ENCODE results near the gene UBASH3A. TPM values are rescaled to one million over a fixed set of nuclear protein-coding genes. Genes with fewer than 3 reads are reported as not detected.

The UBASH3A gene
- total RNA-seq, 3 donors from 2014 or later, result 0.32 to 1.5 (median 0.66) TPM

DNA sequence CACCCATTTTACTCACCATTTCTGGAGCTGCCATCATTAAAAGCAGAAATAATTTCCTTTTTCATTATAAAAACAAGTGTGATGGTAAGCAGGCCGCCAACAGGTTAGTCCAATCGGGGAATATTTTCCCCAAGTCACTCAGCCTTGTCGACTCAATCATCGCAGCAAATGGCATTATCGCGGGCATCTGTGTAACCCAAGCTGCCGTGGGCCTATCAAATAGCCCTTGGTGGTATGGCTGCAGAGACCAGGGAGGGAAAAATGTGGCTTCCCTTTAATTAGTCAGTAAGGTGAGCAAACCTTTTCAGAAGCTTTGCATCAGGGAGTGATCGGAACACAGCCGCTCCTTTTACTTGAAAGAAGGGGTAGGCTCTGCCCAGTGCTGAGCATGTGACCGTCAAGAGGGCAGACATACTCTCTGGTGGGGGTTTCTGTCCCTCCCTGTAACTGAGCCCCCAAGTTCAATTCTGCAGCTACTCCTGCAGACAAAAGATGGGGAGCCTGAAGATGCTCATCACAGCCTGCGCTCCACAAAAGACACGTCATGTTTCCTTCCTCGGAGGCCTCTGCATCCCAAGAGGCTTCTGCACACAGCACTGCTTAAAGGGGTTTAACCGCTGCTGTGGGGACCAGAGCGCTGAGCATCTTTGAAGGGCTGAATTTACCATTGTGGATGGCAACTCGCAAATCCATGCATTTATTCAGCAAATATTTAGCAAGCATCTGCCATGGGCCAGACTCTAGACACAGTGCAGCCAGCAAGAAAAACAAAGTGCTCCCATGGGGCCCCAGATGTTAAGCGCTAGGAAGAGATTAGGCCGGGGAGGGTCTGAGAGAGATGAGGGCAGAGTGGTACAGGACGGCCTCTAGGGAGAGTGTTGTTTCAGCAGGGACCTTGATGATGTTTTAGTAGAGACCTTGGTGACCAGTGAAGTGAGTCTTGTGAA, 6.6 kb upstream of the UBASH3A start:
- TF ChIP-seq POLR2A (IDR thresholded peaks at IDR 0.05) (no peak), POLR2AphosphoS5 (IDR thresholded peaks at IDR 0.05) (no peak)
- TF ChIP-seq, protein P1, sequence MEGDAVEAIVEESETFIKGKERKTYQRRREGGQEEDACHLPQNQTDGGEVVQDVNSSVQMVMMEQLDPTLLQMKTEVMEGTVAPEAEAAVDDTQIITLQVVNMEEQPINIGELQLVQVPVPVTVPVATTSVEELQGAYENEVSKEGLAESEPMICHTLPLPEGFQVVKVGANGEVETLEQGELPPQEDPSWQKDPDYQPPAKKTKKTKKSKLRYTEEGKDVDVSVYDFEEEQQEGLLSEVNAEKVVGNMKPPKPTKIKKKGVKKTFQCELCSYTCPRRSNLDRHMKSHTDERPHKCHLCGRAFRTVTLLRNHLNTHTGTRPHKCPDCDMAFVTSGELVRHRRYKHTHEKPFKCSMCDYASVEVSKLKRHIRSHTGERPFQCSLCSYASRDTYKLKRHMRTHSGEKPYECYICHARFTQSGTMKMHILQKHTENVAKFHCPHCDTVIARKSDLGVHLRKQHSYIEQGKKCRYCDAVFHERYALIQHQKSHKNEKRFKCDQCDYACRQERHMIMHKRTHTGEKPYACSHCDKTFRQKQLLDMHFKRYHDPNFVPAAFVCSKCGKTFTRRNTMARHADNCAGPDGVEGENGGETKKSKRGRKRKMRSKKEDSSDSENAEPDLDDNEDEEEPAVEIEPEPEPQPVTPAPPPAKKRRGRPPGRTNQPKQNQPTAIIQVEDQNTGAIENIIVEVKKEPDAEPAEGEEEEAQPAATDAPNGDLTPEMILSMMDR (IDR thresholded peaks at IDR 0.05), result no peak
- Histone ChIP-seq H3K4me3 (no peak overlapping the region), H3K9me3 (no peaks in the 10 kb centered on the region), H3K4me1 (no peaks in the 10 kb centered on the region), H3K27ac (peak overlapping the region; percentile 89 to 91), H3K27me3 (no peaks in the 10 kb centered on the region), H3K36me3 (no peaks in the 10 kb centered on the region)
- DNase-seq (ENCODE audit: low spot score in 2 of 2), result peak in 1 of 2 donors; percentile 30
- intact Hi-C loops (cut with DNase I; ENCODE audit: low total_unique reads), result no loop called here

DNA sequence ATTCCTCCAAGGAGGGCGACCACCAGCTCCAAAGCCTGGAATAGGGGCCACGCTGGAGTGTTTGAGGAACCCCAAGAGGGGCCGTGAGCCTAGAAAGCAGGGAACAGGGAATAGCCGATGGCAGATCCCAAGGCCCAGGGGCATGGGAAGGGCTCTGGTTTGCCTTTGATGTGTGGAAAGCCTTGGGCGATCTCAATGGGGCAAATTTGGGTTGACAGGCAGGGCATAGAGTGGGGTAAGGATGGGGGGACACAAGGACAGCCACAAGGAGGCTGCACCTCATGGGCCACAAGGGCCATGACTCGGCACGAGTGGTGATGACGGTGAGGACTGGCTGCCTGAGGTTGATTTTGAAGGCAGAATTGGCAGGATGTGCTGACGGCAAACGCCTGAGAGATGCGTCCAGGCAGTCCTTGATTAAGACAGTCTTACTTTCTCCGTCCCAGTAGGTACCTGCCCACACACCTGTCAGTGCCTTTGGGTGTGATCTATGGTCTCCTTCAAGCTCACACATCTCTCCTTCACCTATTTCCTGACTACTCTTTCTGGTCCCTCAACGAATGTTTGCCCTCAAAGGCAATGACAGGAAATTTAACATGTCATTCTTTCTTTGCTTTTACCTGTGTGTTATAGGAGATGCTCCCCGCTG, 5.8 kb upstream of the UBASH3A start:
- Histone ChIP-seq H3K36me3 (no peaks in the 10 kb centered on the region), H3K9me3 (no peaks in the 10 kb centered on the region), H3K27ac (no peak overlapping the region), H3K4me1 (no peaks in the 10 kb centered on the region), H3K27me3 (no peaks in the 10 kb centered on the region), H3K4me3 (no peak overlapping the region)
- peak in 1 of 2 donors; percentile 28 for DNase-seq (ENCODE audit: low spot score in 2 of 2)
- TF ChIP-seq POLR2A (IDR thresholded peaks at IDR 0.05), result no peak
- TF ChIP-seq, protein P1 (IDR thresholded peaks at IDR 0.05), result no peak
- TF ChIP-seq POLR2AphosphoS5 (IDR thresholded peaks at IDR 0.05), result no peak
- intact Hi-C loops (cut with DNase I; ENCODE audit: low total_unique reads), result no loop called here

DNA sequence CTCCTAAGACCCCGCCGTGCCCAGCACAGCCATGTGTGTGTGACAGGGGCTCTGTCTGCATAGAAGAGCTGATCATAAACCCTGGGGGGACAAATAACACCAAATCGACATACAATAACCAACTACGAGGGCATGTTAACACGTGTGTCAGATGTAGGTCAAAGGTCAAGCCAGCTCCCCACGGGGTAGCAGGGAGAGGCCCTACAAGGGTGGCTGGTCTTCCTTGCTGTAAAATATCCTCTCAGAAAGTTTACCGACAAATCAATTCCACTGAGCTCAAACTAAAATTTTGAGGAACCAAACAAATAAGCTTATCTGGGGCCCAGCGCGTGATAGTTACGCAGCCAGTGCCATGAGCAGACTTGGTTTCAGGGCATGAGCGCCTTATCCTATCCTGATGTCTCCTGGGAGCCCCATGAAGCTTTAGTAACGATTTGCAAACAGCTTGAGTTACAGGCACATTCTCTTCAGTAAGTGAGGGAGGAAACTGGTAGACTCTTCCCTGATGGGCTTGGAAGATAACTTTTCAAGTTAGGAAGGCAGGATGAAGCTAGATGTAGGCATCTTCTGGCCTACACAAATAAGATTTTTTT, 5.2 kb upstream of the UBASH3A start:
- Histone ChIP-seq H3K4me1 (no peaks in the 10 kb centered on the region), H3K27ac (no peak overlapping the region), H3K27me3 (no peaks in the 10 kb centered on the region), H3K4me3 (no peak overlapping the region), H3K36me3 (no peaks in the 10 kb centered on the region), H3K9me3 (no peaks in the 10 kb centered on the region)
- TF ChIP-seq, protein P1 (IDR thresholded peaks at IDR 0.05), result no peak
- TF ChIP-seq POLR2A (IDR thresholded peaks at IDR 0.05), result no peak
- TF ChIP-seq POLR2AphosphoS5 (IDR thresholded peaks at IDR 0.05), result no peak
- intact Hi-C loops (cut with DNase I; ENCODE audit: low total_unique reads), result no loop called here
- no peak for DNase-seq (ENCODE audit: low spot score in 2 of 2)

DNA sequence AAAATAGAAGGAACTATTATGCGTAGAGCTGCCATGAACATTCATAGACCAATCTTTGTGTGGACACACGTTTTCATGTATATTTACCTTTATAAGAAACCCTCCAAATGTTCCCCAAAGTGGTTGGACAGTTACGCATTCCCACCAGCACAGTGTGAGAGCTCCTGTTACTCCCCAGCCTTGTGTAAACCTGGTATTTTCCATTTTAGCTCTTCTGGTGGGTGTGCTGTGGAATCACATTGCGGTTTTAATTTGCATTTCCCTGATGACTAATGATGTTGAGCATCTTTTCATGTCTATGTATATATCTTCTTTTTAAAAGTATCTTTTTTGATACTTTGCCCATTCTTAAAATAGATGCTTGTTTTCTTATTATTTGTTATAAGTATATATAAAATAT, 3.2 kb upstream of the UBASH3A start:
- no peaks in the 10 kb centered on the region for H3K27me3 ChIP-seq

More for the DNA sequence above, 3.2 kb upstream of the UBASH3A start:
- no peak for DNase-seq (ENCODE audit: low spot score in 2 of 2)
- Histone ChIP-seq H3K27ac (no peak overlapping the region), H3K36me3 (no peaks in the 10 kb centered on the region), H3K9me3 (no peaks in the 10 kb centered on the region), H3K4me1 (no peaks in the 10 kb centered on the region), H3K4me3 (no peak overlapping the region)
- intact Hi-C loops (cut with DNase I; ENCODE audit: low total_unique reads), result no loop called here
- no peak for TF ChIP-seq POLR2AphosphoS5 (IDR thresholded peaks at IDR 0.05)
- TF ChIP-seq POLR2A (IDR thresholded peaks at IDR 0.05), result no peak
- TF ChIP-seq, protein P1 (IDR thresholded peaks at IDR 0.05), result no peak
